WTC11 (cell line): ENCODE results near the gene XPO6.

Experiments used
- CTCF ChIP-seq: fragments of 200-600 bp; IDR thresholded peaks from 2 replicates; pipeline ENCODE4 v1.8.0; 2022; ENCODE audit warnings: antibody characterized with exemption
- NFE2L1 ChIP-seq: sonication (generic); formaldehyde crosslinking; IDR thresholded peaks from 2 replicates; pipeline ENCODE4 v1.8.1; 2023; ENCODE audit warnings: missing genetic modification reagents
- RELA ChIP-seq: sonication (generic); formaldehyde crosslinking; IDR thresholded peaks from 2 replicates; pipeline ENCODE4 v1.8.1; 2022; ENCODE audit warnings: missing genetic modification reagents, mild to moderate bottlenecking, borderline replicate concordance

- TF ChIP-seq RELA (no peak), NFE2L1 (CRISPR knock-in tag) (no peak), CTCF (no peak)
Observed at GRCh38 chr16:28195859-28196258, 15.9 kb downstream of the XPO6 start.
